Mesenteric fat pad (tissue), 1 donor: ENCODE results near the gene ZNF385B. TPM values are rescaled to one million over a fixed set of nuclear protein-coding genes. Genes with fewer than 3 reads are reported as not detected.
"Not testable (repeated sequence)": the region's sequence is repeated elsewhere in the genome, so short reads cannot be mapped to it uniquely, and the experiment has no call there.

Experiments
- DNase-seq: peaks from one replicate; pipeline ENCODE4 v3.0.0-alpha.2; 2020; ENCODE audit warnings: low spot score
- long read RNA-seq: library from polyadenylated mRNA; unstranded; transcript quantifications from one replicate; pipeline ENCODE4 v2.0.0, GENCODE V29; 2020
- total RNA-seq: library from RNA; stranded (reverse); fragmentation: NEBNext Ultra II Directional; extraction: Animal tissue kit (Norgen Biotek cat#: 25700); gene quantifications from one replicate; pipeline ENCODE4 v1.2.1, GENCODE V29; 2021
- donor health status: DM: yes; HTN: yes; CAD: no.

Gene ZNF385B
- 0.39 TPM for total RNA-seq
- long read RNA-seq, partial matches to known transcripts = 2 of 3 reads
- long read RNA-seq, other reads (novel, unspliced or antisense) = 1 of 3 reads

DNA sequence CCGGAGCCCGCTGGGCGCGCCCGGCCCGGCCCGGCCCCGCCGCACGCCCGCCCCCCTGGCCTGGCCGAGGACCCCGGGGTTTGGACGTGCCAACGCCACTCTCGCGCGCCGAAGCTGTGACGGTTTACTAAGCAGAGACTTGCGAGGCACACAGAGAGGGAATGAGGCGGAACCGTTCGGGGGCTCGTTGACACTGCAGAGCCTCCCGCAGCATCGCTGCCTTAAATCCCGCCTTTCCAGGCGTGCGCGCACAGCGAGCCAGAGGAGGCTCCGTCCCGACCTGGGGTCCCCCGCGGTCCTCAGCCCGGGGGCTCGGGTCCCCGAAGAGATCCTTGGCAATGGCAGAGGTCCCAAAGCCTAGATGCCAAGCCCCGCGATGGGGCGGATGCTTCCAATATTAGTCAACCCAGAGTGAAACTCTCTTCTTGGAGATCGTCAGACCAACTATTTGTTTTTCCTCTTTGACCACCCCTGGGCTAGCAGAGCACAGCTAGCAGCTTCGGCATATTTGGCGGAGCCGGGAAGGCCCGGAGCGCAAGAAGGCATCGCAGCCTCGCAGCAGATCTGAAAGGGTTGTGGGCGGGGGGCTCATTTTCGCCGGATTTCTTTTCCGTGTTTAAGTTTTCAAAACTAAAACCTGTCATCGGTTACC, at the start of gene ZNF385B:
Gene ZNF385B (minus strand): TSS at position 197 of the 652 bp plus-strand sequence.
- no peak for DNase-seq

- no peak for DNase-seq
Observed at GRCh38 chr2:179910735-179911113, 49.3 kb upstream of the ZNF385B start.

GRCh38 chr2:179909845-179910734, 48.7 kb upstream of the ZNF385B start:
- no peak for DNase-seq

DNA sequence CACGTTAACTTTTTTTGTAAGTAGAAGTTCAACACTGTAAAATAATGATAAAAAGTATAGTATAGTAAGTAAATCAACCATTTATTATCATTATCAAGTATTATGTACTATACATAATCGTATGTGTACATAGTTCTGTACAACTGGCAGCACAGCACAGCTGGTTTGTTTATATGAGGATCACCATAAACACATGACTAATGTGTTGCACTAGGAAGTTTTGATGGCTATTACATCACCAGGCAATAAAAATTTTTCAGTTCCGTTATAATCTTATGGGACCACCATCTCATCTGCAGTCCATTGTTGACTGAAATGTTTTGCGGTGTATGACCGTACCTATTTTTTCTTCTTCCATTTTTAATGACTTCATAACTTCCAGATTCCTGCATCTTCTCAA, 39.2 kb upstream of the ZNF385B start:
- DNase-seq = no peak

GRCh38 chr2:179899666-179900065, 38.3 kb upstream of the ZNF385B start:
- no peak for DNase-seq

GRCh38 chr2:179898873-179899272, 37.5 kb upstream of the ZNF385B start:
- DNase-seq = no peak

DNA sequence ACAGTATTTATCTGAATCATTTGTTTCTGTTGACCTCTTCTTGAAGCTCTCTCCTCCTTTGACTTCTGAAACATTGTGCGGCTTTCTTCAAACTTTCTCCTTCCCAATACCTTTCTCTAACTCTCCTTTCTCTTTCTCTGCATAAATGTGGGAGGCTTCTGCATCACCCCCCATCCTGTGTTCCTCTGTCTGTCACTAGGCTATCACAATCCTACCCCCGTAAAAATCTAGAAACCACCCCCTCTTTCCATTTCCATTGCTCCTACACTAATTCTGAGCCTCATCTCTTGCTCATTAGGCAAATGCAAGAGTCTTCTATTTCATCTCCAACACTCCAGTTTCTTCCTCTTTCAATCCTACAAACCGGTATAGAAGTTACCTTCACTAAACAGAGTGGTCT, 32.2 kb upstream of the ZNF385B start:
- DNase-seq = no peak

DNA sequence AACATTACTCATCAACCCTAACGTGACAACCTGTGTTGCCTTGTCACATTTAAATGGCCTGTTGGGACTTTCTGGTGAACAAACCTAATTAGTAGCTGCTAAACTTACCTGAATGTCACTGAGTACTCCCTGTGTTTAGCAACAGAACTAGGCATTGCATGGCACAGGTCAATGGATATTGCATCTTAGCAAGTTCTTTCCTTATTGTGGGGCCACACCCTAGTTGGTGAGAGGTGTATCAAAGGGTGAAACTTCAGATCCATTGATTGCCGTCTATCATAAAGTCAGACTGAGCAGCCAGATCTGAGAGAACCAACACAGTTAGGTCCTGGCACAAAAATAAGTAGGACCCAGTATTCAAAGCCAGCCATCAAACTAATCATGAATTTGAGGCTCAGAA, 29.8 kb upstream of the ZNF385B start:
- DNase-seq = no peak

- no peak for DNase-seq
Observed at GRCh38 chr2:179890666-179891065, 29.3 kb upstream of the ZNF385B start.

- DNase-seq = not testable (repeated sequence)
Observed at GRCh38 chr2:179888642-179889041, 27.2 kb upstream of the ZNF385B start.

- DNase-seq = no peak
Observed at GRCh38 chr2:179884193-179884592, 22.8 kb upstream of the ZNF385B start.

- no peak for DNase-seq
Observed at GRCh38 chr2:179882851-179883806, 21.7 kb upstream of the ZNF385B start.

DNA sequence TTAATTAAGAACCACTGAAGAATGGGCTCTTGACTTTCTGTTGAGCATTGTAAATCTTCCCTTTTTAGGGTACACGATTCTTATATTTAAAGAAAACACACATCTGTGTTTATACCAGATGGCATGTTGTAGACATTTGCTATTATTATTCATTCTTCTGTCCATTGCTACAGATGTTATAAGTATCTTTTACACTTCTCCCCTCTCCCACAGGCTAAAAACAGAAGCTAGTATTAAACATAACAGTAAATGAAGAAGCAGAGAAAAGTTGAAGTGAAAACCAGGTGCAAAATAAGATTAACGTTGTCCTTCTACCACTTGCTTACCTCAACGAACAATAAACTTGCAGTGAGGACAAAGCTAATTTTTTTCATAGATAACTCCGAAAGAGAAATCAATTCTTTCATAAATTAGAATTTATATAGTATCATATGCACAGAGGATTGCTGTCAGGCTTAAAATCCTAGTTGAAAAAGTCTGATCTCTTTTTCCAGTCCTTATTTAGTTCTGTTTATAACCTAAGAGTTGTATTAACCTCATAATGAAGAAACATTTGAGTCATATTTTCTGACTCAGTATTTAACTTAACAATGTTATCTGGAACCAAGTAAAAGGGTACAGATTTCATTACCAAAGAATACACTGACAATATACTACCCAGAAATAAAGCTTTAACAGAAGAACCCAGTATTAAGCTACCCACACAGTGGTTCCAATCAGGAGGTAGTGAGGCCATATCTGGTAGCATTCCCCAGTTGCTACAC, 16.4 kb upstream of the ZNF385B start:
- DNase-seq = no peak

DNA sequence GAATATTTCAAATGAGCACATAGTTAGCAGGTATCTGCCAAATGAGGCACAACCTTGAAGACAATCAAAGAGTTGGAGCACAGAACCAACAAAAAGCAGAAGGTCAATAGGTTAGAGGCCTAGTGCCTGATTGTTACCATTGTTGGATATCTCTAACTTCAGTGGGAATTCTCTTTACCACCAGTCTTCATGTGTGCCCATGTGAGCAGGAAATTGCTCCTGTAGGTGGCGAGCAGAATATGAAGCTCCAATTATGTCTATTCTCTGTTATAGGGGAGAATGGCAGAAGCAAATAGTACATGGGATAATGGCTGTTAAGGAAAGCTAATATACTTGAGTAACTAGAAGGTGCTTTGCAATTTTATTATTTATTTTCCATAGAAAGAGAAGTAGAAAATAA, 14.9 kb upstream of the ZNF385B start:
- no peak for DNase-seq

DNA sequence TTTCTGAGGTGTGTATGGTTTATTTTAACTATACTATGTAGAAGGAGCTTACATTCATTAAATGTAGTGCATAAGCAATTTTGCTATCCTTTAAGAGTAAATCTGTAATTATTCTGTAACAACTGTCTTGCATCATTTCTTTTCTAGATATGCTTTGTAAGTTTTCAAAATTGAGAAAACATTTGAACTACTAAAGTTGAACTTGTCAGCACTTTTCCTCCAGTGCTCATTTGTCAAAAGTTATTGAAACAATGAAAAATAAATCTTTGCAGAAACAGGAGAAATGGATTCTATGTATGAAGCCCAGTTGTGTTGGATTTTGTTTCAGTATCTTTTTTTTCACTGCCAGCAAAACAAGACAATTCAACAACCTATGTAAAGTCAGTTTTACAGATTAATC, 14.5 kb upstream of the ZNF385B start:
- DNase-seq = no peak

- DNase-seq = no peak
Observed at GRCh38 chr2:179862898-179863458, 1.6 kb upstream of the ZNF385B start.

- DNase-seq = no peak
Observed at GRCh38 chr2:179861027-179861415, 391 bp downstream of the ZNF385B start.

DNA sequence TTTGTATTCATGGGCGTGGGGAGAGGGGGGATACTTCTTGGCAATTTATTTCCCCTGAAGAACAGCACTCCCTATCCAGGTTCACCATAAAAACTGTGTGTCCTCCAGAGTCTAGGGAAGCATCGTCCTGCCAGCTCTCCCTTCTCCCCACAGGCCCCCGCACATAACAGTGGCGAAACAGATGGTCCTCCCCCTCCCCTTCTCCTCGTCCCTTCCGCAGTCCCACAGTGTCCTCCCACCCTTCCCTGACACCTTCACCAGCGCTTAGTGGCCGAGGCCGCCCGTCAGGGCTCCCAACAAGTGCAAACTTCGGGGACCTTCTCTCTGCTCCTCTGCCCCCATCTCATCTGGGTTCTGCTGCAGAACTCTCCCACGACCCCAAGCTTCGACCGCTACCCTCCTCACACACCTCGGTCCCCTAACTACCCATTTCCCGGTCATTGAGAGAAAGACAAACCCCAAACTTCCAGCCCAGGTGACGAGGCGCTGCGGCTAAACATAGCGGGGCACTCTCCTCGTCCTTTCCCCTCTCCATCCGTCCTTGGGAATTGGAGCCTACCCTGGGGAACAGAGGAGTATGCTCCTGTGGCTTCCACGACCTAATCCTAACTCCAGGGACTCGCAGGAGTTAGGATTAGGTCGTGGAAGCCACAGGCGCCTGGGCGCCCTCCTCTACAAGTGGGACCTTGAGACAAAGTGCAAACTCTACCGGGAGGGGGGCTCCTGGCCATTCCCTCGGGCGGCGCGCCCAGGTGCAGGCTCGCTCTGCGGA, 971 bp downstream of the ZNF385B start:
- DNase-seq = no peak

DNA sequence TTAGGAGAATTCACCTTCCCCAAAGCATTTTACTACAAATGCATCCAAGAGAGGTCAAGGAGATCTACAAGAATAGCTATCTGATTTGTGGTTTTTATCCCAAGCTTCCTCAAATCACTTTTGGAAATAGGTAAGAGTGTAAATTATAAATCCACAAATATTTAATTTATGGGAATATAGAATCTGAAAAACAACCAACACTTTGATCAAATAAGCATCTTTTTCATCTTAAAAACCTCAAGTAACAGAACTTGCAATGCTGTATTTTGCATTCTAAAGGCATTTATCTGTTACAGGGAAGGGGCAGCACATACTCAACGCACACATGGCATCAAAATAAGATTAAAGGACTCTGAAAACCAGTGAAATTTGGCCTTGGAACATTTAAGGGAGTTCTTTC, 1.9 kb downstream of the ZNF385B start:
- no peak for DNase-seq

DNA sequence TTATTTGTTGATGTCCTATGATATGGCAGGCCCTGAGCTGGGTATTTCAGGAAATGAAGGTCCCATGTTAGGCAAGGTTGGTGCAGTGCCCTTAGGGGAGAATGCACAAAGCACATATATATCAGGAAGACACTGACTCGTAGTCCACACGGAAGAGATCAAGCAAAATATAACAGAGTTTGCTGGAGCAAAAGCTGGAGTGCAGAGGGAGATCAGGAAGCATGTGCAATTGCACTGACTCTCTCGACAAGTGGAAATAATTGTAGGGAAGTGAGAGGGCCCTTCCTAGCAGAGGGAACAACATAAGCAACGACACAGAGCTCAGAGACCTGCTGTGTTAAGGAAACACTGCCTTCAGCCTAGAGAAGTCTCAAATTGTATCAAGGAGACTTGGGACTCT, 4.2 kb downstream of the ZNF385B start:
- DNase-seq = no peak
